GM19468 (cell line): ENCODE measurements around the gene PATL2.
"Not testable (repeated sequence)": the region's sequence is repeated elsewhere in the genome, so short reads cannot be mapped to it uniquely, and the experiment has no call there.

Experiments
- ATAC-seq: cut with Tn5 transposase; IDR thresholded peaks from one replicate; pipeline ENCODE4 v1.9.1; 2021; ENCODE audit warnings: mild to moderate bottlenecking, moderate library complexity, moderate number of reproducible peaks; ENCODE audit not compliant: unreplicated experiment; ENCODE audit errors: extremely low read depth

PATL2 gene

GRCh38 chr15:44720000-44720435 lies 8.9 kb upstream of the PATL2 start:
- not testable (repeated sequence) for ATAC-seq

- ATAC-seq: peak; percentile 50
Measured at GRCh38 chr15:44719293-44719999, 8.3 kb upstream of the PATL2 start.

- ATAC-seq: no peak
Measured at GRCh38 chr15:44718927-44719292, 7.8 kb upstream of the PATL2 start.

GRCh38 chr15:44718180-44718926 lies 7.2 kb upstream of the PATL2 start:
- no peak for ATAC-seq

GRCh38 chr15:44716983-44717602 lies 6.0 kb upstream of the PATL2 start:
- ATAC-seq: no peak

- ATAC-seq: no peak
Measured at GRCh38 chr15:44715797-44716334, 4.7 kb upstream of the PATL2 start.

GRCh38 chr15:44715142-44715796 lies 4.1 kb upstream of the PATL2 start:
- no peak for ATAC-seq

GRCh38 chr15:44713006-44713966 lies 2.2 kb upstream of the PATL2 start:
- ATAC-seq: no peak

- ATAC-seq: no peak
Measured at GRCh38 chr15:44712346-44713005, 1.4 kb upstream of the PATL2 start.

GRCh38 chr15:44711743-44712345 lies 721 bp upstream of the PATL2 start:
- no peak for ATAC-seq

- ATAC-seq: no peak
Measured at GRCh38 chr15:44710236-44711095, 657 bp downstream of the PATL2 start.

- ATAC-seq: no peak
Measured at GRCh38 chr15:44706946-44707636, 4.0 kb downstream of the PATL2 start.

- ATAC-seq: no peak
Measured at GRCh38 chr15:44706401-44706800, 4.7 kb downstream of the PATL2 start.

- ATAC-seq: no peak
Measured at GRCh38 chr15:44705986-44706385, 5.1 kb downstream of the PATL2 start.

- ATAC-seq: not testable (repeated sequence)
Measured at GRCh38 chr15:44700676-44701075, 10.4 kb downstream of the PATL2 start.

- ATAC-seq: no peak
Measured at GRCh38 chr15:44698641-44699040, 12.5 kb downstream of the PATL2 start.

- no peak for ATAC-seq
Measured at GRCh38 chr15:44697014-44697413, 14.1 kb downstream of the PATL2 start.
